Dermis microvascular lymphatic vessel endothelial cell (primary cell): ENCODE results near the gene MFAP4. TPM values are rescaled to one million over a fixed set of nuclear protein-coding genes. Genes with fewer than 3 reads are reported as not detected.

Source experiments
- DNase-seq, 2 donors: peaks; one replicate each; pipeline versions ENCODE4 v3.0.0 to v3.0.0-alpha.2; 2010; ENCODE audit warnings: low read depth in 2 of 2
- total RNA-seq: library from RNA; depleted of rRNA; stranded (reverse); fragments of >200 nt; gene quantifications from 2 replicates; pipeline ENCODE4 v1.2.1, GENCODE V29; 2014

MFAP4 gene
- total RNA-seq, 1 donor from 2014 or later, result not detected

- DNase-seq, result no peak
Measured at GRCh38 chr17:19410091-19410490, 23.1 kb upstream of the MFAP4 start.

GRCh38 chr17:19409509-19409908 is 22.5 kb upstream of the MFAP4 start:
- DNase-seq, result no peak

GRCh38 chr17:19409066-19409465 is 22.1 kb upstream of the MFAP4 start:
- no peak for DNase-seq

- no peak for DNase-seq
Measured at GRCh38 chr17:19408346-19408710, 21.3 kb upstream of the MFAP4 start.

- no peak for DNase-seq
Measured at GRCh38 chr17:19407601-19408345, 20.8 kb upstream of the MFAP4 start.

- no peak for DNase-seq
Measured at GRCh38 chr17:19405114-19405513, 18.1 kb upstream of the MFAP4 start.

- DNase-seq, result no peak
Measured at GRCh38 chr17:19404264-19404663, 17.3 kb upstream of the MFAP4 start.

GRCh38 chr17:19403021-19403420 is 16.0 kb upstream of the MFAP4 start:
- no peak for DNase-seq

GRCh38 chr17:19402171-19402570 is 15.2 kb upstream of the MFAP4 start:
- DNase-seq, result no peak

GRCh38 chr17:19401321-19402010 is 14.5 kb upstream of the MFAP4 start:
- DNase-seq, result no peak

GRCh38 chr17:19399750-19400450 is 12.9 kb upstream of the MFAP4 start:
- DNase-seq, result no peak

GRCh38 chr17:19398301-19399181 is 11.6 kb upstream of the MFAP4 start:
- DNase-seq, result peak; percentile 93 to 99

GRCh38 chr17:19397556-19398041 is 10.6 kb upstream of the MFAP4 start:
- DNase-seq, result peak; percentile 58 to 72

GRCh38 chr17:19392303-19392702 is 5.3 kb upstream of the MFAP4 start:
- no peak for DNase-seq

- DNase-seq, result no peak
Measured at GRCh38 chr17:19391432-19391831, 4.4 kb upstream of the MFAP4 start.

GRCh38 chr17:19390951-19391350 is 4.0 kb upstream of the MFAP4 start:
- DNase-seq, result no peak

GRCh38 chr17:19388791-19389785 is 2.1 kb upstream of the MFAP4 start:
- peak; percentile 53 to 91 for DNase-seq

GRCh38 chr17:19387921-19388521 is 1.0 kb upstream of the MFAP4 start:
- DNase-seq, result no peak

- DNase-seq, result no peak
Measured at GRCh38 chr17:19386051-19386929, 700 bp downstream of the MFAP4 start.
